H1 (cell line): ENCODE results near the gene NDUFB10. TPM values are rescaled to one million over a fixed set of nuclear protein-coding genes. Genes with fewer than 3 reads are reported as not detected.

Source experiments
- CTCF ChIA-PET: fragments of 300-600 bp; sonication (Branson Sonifier 250); formaldehyde crosslinking; loops from one replicate; lab custom pipeline; 2021; ENCODE audit not compliant: partially characterized antibody; lab: Charles Lee
- POLR2A ChIA-PET: fragments of 300-600 bp; sonication (Branson Sonifier 250); formaldehyde crosslinking; loops from one replicate; lab custom pipeline; 2021; ENCODE audit warnings: inconsistent platforms; ENCODE audit not compliant: partially characterized antibody; lab: Charles Lee
- DNase-seq, 2 experiments: peaks; one replicate each; pipeline versions ENCODE4 v3.0.0 to v3.0.0-alpha.2; 2010 to 2022; ENCODE audit warnings: low spot score in 2 of 2, low read depth in 1 of 2, mixed read lengths in 1 of 2
- FAIRE-seq: peaks from 2 replicates; lab custom pipeline; 2011; peaks lifted over from hg19 to GRCh38; lab: Jason Lieb, UNC
- H2AFZ ChIP-seq: 2 replicates; pipeline ENCODE4 v1.8.1; 2012; ENCODE audit warnings: low read length, inconsistent platforms
- H2AK5ac ChIP-seq: 2 replicates; pipeline ENCODE4 v1.6.1; 2013; ENCODE audit warnings: low read depth, low read length
- H2BK120ac ChIP-seq: replicated peaks from 2 replicates; pipeline ENCODE3; 2013; ENCODE audit warnings: low read depth, low read length, inconsistent platforms
- H2BK12ac ChIP-seq: 2 replicates; pipeline ENCODE4 v1.6.1; 2013; ENCODE audit warnings: low read depth, low read length
- H2BK15ac ChIP-seq: 2 replicates; pipeline ENCODE4 v1.6.1; 2013; ENCODE audit warnings: low read length
- H2BK20ac ChIP-seq: 2 replicates; pipeline ENCODE4 v1.6.1; 2013; ENCODE audit warnings: low read length
- H2BK5ac ChIP-seq: 2 replicates; pipeline ENCODE4 v1.6.1; 2013; ENCODE audit warnings: low read depth, low read length
- H3K14ac ChIP-seq: 2 replicates; pipeline ENCODE4 v1.6.1; 2013; ENCODE audit warnings: inconsistent platforms; ENCODE audit not compliant: insufficient read length
- H3K18ac ChIP-seq: 2 replicates; pipeline ENCODE4 v1.6.1; 2013; ENCODE audit warnings: low read length; ENCODE audit errors: extremely low read depth
- H3K23ac ChIP-seq: 2 replicates; pipeline ENCODE4 v1.6.1; 2013; ENCODE audit warnings: inconsistent platforms; ENCODE audit not compliant: insufficient read length
- H3K23me2 ChIP-seq: 2 replicates; pipeline ENCODE4 v1.6.1; 2013; ENCODE audit warnings: low read depth, low read length
- H3K27ac ChIP-seq: 2 replicates; pipeline ENCODE4 v1.6.1; 2011; ENCODE audit warnings: low read depth, low read length, inconsistent platforms
- H3K27me3 ChIP-seq, 4 experiments: replicated peaks in 1 of 4; 1 replicate in 1 of 4; 2 replicates in 3 of 4; pipeline versions ENCODE4 v1.6.1 to v1.8.1; 2011 to 2013; ENCODE audit warnings: low read length in 3 of 4, mild to moderate bottlenecking in 3 of 4, inconsistent platforms in 2 of 4, mixed read lengths in 2 of 4, moderate library complexity in 1 of 4; ENCODE audit not compliant: control insufficient read depth in 3 of 4, insufficient read depth in 3 of 4; ENCODE audit errors: extremely low read depth in 1 of 4
- H3K36me3 ChIP-seq, 4 experiments: 2 replicates each; pipeline versions ENCODE4 v1.6.1 to v1.8.1; 2011 to 2013; ENCODE audit warnings: mild to moderate bottlenecking in 4 of 4, low read length in 3 of 4, moderate library complexity in 2 of 4, control low read depth in 1 of 4, inconsistent platforms in 1 of 4; ENCODE audit not compliant: insufficient read depth in 4 of 4, control insufficient read depth in 2 of 4
- H3K4ac ChIP-seq: replicated peaks from 2 replicates; pipeline ENCODE3; 2013; ENCODE audit warnings: low read length, low read depth, mixed read lengths, inconsistent platforms; ENCODE audit not compliant: insufficient read length
- H3K4me1 ChIP-seq, 4 experiments: replicated peaks in 1 of 4; 1 replicate in 1 of 4; 2 replicates in 3 of 4; pipeline versions ENCODE4 v1.6.1 to v1.8.1; 2011 to 2013; ENCODE audit warnings: low read length in 3 of 4, inconsistent platforms in 2 of 4, mixed read lengths in 1 of 4; ENCODE audit not compliant: insufficient read depth in 4 of 4, control insufficient read depth in 3 of 4
- H3K4me2 ChIP-seq, 2 experiments: 2 replicates each; pipeline versions ENCODE4 v1.6.1 to v1.8.1; 2011 to 2013; ENCODE audit warnings: low read depth in 2 of 2, low read length in 2 of 2, control low read depth in 1 of 2, inconsistent platforms in 1 of 2, mild to moderate bottlenecking in 1 of 2; ENCODE audit not compliant: insufficient read depth in 1 of 2
- H3K4me3 ChIP-seq, 4 experiments: fragments of 200-600, 300-600 bp in 1 of 4; sonication (generic), shearing (Covaris generic), sonication (Bioruptor Twin) in 1 of 4; 2 replicates each; pipeline versions ENCODE4 v1.5.1 to v1.8.1; 2011 to 2016; ENCODE audit warnings: low read length in 4 of 4, low read depth in 3 of 4, control low read depth in 2 of 4, inconsistent platforms in 2 of 4, mild to moderate bottlenecking in 2 of 4, mixed read lengths in 1 of 4, moderate library complexity in 1 of 4; ENCODE audit not compliant: insufficient read depth in 2 of 4; ENCODE audit errors: extremely low read depth in 1 of 4
- H3K56ac ChIP-seq: replicated peaks from 2 replicates; pipeline ENCODE3; 2013; ENCODE audit warnings: low read depth, mild to moderate bottlenecking, mixed read lengths, low read length, inconsistent platforms; ENCODE audit not compliant: insufficient read length
- H3K79me1 ChIP-seq: 2 replicates; pipeline ENCODE4 v1.6.1; 2013; ENCODE audit warnings: low read depth, low read length, control low read depth
- H3K79me2 ChIP-seq, 2 experiments: 2 replicates each; pipeline versions ENCODE4 v1.6.1 to v1.8.1; 2012 to 2013; ENCODE audit warnings: low read length in 2 of 2, mild to moderate bottlenecking in 2 of 2, inconsistent platforms in 1 of 2; ENCODE audit not compliant: insufficient read depth in 2 of 2, control insufficient read depth in 1 of 2
- H3K9ac ChIP-seq, 4 experiments: replicated peaks in 1 of 4; 1 replicate in 1 of 4; 2 replicates in 3 of 4; pipeline versions ENCODE4 v1.6.1 to v1.8.1; 2011 to 2013; ENCODE audit warnings: low read depth in 3 of 4, low read length in 3 of 4, control low read depth in 2 of 4, mild to moderate bottlenecking in 2 of 4, moderate library complexity in 2 of 4, inconsistent platforms in 1 of 4; ENCODE audit errors: extremely low read depth in 1 of 4
- H3K9me3 ChIP-seq, 2 experiments: 2 replicates each; pipeline versions ENCODE4 v1.6.1 to v1.8.1; 2012 to 2013; ENCODE audit warnings: mild to moderate bottlenecking in 2 of 2, moderate library complexity in 2 of 2, control low read depth in 1 of 2, inconsistent platforms in 1 of 2, low read depth in 1 of 2, low read length in 1 of 2, mixed read lengths in 1 of 2; ENCODE audit not compliant: insufficient read depth in 2 of 2
- H4K20me1 ChIP-seq, 2 experiments: replicated peaks in 1 of 2; 2 replicates each; pipeline versions ENCODE3 to v1.8.1; 2011 to 2013; ENCODE audit warnings: inconsistent platforms in 2 of 2, low read length in 2 of 2, mild to moderate bottlenecking in 1 of 2; ENCODE audit not compliant: insufficient read depth in 2 of 2, control insufficient read depth in 1 of 2
- H4K5ac ChIP-seq: 2 replicates; pipeline ENCODE4 v1.6.1; 2013; ENCODE audit warnings: low read length, low read depth, mixed read lengths, inconsistent platforms; ENCODE audit not compliant: insufficient read length
- H4K8ac ChIP-seq: 2 replicates; pipeline ENCODE4 v1.8.0; 2013; ENCODE audit warnings: mild to moderate bottlenecking, moderate library complexity, low read length, inconsistent platforms; ENCODE audit not compliant: insufficient read depth; ENCODE audit errors: extremely low read depth
- H4K91ac ChIP-seq: replicated peaks from 2 replicates; pipeline ENCODE3; 2013; ENCODE audit warnings: low read length, mixed read lengths, inconsistent platforms; ENCODE audit not compliant: insufficient read length
- TAF7 ChIP-seq: optimal IDR thresholded peaks from 2 replicates; pipeline ENCODE3; 2011; ENCODE audit warnings: low read depth, mild to moderate bottlenecking, inconsistent platforms, low read length, moderate library complexity, borderline replicate concordance
- WGBS, 2 experiments: shearing (Covaris generic) in 1 of 2; methylation state at CpG; one replicate each; pipeline versions ENCODE4 v1.1.6 to v1.1.7; 2013 to 2015; ENCODE audit warnings: low lambda C conversion rate in 2 of 2, mixed read lengths in 2 of 2, inconsistent platforms in 1 of 2, low coverage in 1 of 2, missing lambda C conversion rate in 1 of 2; ENCODE audit not compliant: insufficient replicate concordance in 2 of 2, insufficient coverage in 1 of 2, insufficient read length in 1 of 2; ENCODE audit errors: extremely low coverage in 1 of 2, missing lambda C conversion rate in 1 of 2; 5-methylcytosine and 5-hydroxymethylcytosine counted together
- polyA plus RNA-seq, 7 experiments: library from polyadenylated mRNA; depleted of rRNA in 3 of 7; stranded (reverse) in 5 of 7; unstranded in 2 of 7; fragments of >200 nt in 5 of 7; fragments of 200-250 nt in 2 of 7; gene quantifications; 1 replicate in 5 of 7; 2 replicates in 1 of 7; 4 replicates in 1 of 7; pipeline versions ENCODE4 v1.2.1 to v1.2.3, GENCODE V29; 2011 to 2013; ENCODE audit warnings: missing spikeins in 2 of 7, mixed read lengths in 2 of 7
- total RNA-seq: library from RNA; stranded (reverse); fragmentation: NEBNext Ultra II Directional; extraction: Animal tissue kit (Norgen Biotek cat#: 25700); gene quantifications from 2 replicates; pipeline ENCODE4 v1.2.1, GENCODE V29; 2021

The NDUFB10 gene
- total and polyA plus RNA-seq, 2 of the 8 experiments (the other 6 are each of a cell fraction or from before 2014, with no cell fraction given), result 183 to 194 TPM

GRCh38 chr16:1947369-1947670 is 12.0 kb upstream of the NDUFB10 start:
- no peak overlapping the region for H3K4me3 ChIP-seq
- ChIA-PET POLR2A (interaction anchor here (0.8 to 11.7 kb wide), 3 partner anchors 13 to 34 kb away, joined by 3 to 336 read pairs (median 4); partner anchors contain the start of genes NDUFB10, NOXO1, RNF151 and RPL3L), CTCF (interaction anchor here (0.6 to 2.9 kb wide), 6 partner anchors 15 to 615 kb away, joined by 3 to 14 read pairs (median 4); no protein-coding TSS in a partner anchor)
- no peak overlapping the region for H3K27ac ChIP-seq
- H2BK15ac ChIP-seq, result no peak overlapping the region
- no peak overlapping the region for H3K18ac ChIP-seq
- DNase-seq (no peak), FAIRE-seq (no peak)
- H2BK20ac ChIP-seq, result no peak overlapping the region
- H3K9me3 ChIP-seq, result no peaks in the 10 kb centered on the region
- H2AFZ ChIP-seq, result no peak overlapping the region
- 93% methylated on average over 9 of the region's 9 CpGs; no CpG with 5 or more reads in 1 of the 2 experiments for WGBS, 2 experiments
- no peak overlapping the region for H3K9ac ChIP-seq
- peaks cover 0 to 4% of the 10 kb centered on the region in 2 experiments for H4K20me1 ChIP-seq
- H3K4me1 ChIP-seq, result peaks cover 0 to 4% (median 1%) of the 10 kb centered on the region in 4 experiments; a peak in 5 of 7 replicates
- H3K4ac ChIP-seq, result no peak overlapping the region
- no peaks in the 10 kb centered on the region for H3K36me3 ChIP-seq
- no peak overlapping the region for H3K14ac ChIP-seq
- no peak overlapping the region for H4K5ac ChIP-seq
- no peaks in the 10 kb centered on the region for H3K79me2 ChIP-seq
- no peak overlapping the region for H3K56ac ChIP-seq
- H3K4me2 ChIP-seq, result no peak overlapping the region
- no peak overlapping the region for H2AK5ac ChIP-seq
- no peak overlapping the region for H3K23ac ChIP-seq
- H4K8ac ChIP-seq, result peak overlapping the region; percentile 62; the same call in 1 of the 2 replicates
- H2BK5ac ChIP-seq, result no peak overlapping the region
- H2BK120ac ChIP-seq, result no peak overlapping the region
- no peak overlapping the region for H2BK12ac ChIP-seq
- peak overlapping the region; percentile 42 for H4K91ac ChIP-seq
- H3K27me3 ChIP-seq, result no peaks in the 10 kb centered on the region; a peak in 1 of 7 replicates
- peaks cover 4% of the 10 kb centered on the region; the same call in 1 of the 2 replicates for H3K23me2 ChIP-seq
- no peaks in the 10 kb centered on the region for H3K79me1 ChIP-seq
- TF ChIP-seq TAF7, result no peak
